Activated naive CD8-positive, alpha-beta T cell treated with anti-CD3 and anti-CD28 coated beads for 36 hours (primary cell): Measurements from ENCODE around the gene MTG2. TPM values are rescaled to one million over a fixed set of nuclear protein-coding genes. Genes with fewer than 3 reads are reported as not detected.
"Not testable (repeated sequence)": the region's sequence is repeated elsewhere in the genome, so short reads cannot be mapped to it uniquely, and the experiment has no call there.

Experiments
- DNase-seq: peaks from one replicate; pipeline ENCODE4 v3.0.0; 2021
- H3K27ac Mint-ChIP-seq: one replicate; pipeline ENCODE4 v1.8.0; 2022; ENCODE audit warnings: mild to moderate bottlenecking, moderate library complexity, mixed read lengths
- H3K27me3 Mint-ChIP-seq: one replicate; pipeline ENCODE4 v1.8.0; 2022; ENCODE audit warnings: mild to moderate bottlenecking, mixed read lengths
- H3K36me3 Mint-ChIP-seq: one replicate; pipeline ENCODE4 v1.8.0; 2021; ENCODE audit warnings: mild to moderate bottlenecking, mixed read lengths
- H3K4me1 Mint-ChIP-seq: one replicate; pipeline ENCODE4 v1.8.0; 2021; ENCODE audit warnings: mixed read lengths
- H3K4me3 Mint-ChIP-seq: one replicate; pipeline ENCODE4 v1.8.0; 2022; ENCODE audit warnings: mild to moderate bottlenecking, moderate library complexity, mixed read lengths
- H3K9me3 Mint-ChIP-seq: one replicate; pipeline ENCODE4 v1.8.0; 2022; ENCODE audit warnings: mixed read lengths
- total RNA-seq, 2 experiments: library from RNA; stranded (reverse); gene quantifications; one replicate each; pipeline ENCODE4 v1.2.3, GENCODE V29; 2021

MTG2 gene
- total RNA-seq, 2 experiments from 2014 or later, result 36.1 to 39.9 TPM

DNA sequence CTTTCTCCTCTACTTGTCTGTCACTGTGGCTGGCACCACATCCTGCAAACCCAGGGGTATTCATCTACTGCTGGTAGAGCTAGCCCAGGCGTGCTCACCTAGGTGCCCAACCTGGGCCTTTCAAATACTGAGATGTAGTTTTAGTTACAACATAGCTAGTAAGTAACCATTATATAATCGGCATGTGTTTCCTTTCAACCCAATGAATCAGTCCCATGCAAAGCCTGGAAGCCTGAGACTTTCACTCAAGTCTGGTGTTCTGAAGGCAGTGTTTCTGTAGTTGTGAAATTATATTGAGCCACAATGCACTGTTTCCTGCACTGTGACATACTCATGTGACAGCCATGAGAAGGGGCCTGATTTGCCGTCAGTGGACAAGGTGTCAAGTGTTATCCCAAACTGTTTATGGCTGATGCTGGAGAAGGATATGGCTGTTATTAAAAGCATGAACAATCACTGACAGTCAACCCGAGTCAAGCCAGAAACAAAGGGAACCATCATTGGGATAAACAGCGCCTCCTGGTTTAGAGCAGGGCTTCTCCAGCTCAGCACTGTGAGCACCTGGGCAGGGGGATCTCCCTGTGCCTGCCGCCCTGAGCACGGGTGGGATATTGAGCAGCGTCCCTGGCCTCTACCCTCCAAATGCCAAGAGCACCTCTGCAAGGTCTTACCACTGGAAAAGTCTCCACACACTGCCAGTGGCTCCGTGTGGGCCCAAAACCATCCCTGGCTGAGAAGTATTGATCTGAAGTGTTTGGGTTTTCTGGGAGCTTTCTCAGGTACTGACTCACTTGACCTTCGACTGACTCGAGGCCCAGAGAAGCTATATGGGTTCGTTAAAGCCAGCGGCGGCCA, 41.2 kb upstream of the MTG2 start:
- peaks cover 43% of the 10 kb centered on the region for H3K36me3 Mint-ChIP-seq
- H3K4me1 Mint-ChIP-seq, result peaks cover 44% of the 10 kb centered on the region
- no peaks in the 10 kb centered on the region for H3K27me3 Mint-ChIP-seq
- H3K27ac Mint-ChIP-seq, result peak overlapping the region; percentile 93
- peak overlapping the region; percentile 92 for H3K4me3 Mint-ChIP-seq
- peak; percentile 23 for DNase-seq
- H3K9me3 Mint-ChIP-seq, result no peaks in the 10 kb centered on the region

DNA sequence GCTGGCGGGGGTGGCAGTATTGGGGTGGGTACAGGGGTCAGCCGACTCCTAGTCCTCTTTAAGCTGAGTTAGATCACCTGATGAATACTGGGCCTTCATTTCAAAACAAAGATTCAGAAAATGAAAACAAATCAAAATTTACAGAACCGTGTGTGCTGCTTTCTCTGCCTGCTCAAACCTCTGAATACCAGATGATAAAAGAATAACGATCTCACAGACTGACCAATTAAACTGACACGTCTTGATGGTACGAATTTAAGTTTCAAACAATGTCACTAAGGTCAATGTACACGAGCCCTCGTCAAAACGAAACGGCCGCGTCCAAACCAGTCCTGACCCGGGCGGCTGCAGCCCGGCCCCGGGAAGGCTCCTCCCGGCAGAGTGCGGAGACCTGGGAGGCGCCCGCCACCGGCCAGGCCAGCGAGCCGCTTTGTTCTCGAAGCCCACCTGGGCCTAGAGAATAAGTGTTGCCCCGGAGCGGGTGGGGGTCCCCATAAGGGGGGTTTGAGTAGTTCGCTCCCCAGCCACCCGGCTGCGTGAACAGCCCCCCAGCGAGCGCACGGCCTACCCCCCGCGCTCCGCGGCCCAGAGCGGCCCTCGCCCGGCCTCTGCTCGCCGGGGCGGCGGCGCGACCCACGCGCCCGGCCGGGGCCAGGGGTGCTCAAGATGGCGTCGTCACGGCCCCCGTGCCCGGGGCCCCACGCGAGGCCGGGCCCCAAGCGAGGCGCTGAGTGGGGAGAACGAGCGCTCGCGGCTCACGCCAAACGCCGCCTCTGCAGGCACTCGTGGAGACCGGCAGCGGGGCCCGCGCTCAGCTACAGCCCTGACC, 40.4 kb upstream of the MTG2 start:
- H3K36me3 Mint-ChIP-seq, result peaks cover 37% of the 10 kb centered on the region
- DNase-seq, result peak; percentile 19
- H3K4me1 Mint-ChIP-seq, result peaks cover 48% of the 10 kb centered on the region

DNA sequence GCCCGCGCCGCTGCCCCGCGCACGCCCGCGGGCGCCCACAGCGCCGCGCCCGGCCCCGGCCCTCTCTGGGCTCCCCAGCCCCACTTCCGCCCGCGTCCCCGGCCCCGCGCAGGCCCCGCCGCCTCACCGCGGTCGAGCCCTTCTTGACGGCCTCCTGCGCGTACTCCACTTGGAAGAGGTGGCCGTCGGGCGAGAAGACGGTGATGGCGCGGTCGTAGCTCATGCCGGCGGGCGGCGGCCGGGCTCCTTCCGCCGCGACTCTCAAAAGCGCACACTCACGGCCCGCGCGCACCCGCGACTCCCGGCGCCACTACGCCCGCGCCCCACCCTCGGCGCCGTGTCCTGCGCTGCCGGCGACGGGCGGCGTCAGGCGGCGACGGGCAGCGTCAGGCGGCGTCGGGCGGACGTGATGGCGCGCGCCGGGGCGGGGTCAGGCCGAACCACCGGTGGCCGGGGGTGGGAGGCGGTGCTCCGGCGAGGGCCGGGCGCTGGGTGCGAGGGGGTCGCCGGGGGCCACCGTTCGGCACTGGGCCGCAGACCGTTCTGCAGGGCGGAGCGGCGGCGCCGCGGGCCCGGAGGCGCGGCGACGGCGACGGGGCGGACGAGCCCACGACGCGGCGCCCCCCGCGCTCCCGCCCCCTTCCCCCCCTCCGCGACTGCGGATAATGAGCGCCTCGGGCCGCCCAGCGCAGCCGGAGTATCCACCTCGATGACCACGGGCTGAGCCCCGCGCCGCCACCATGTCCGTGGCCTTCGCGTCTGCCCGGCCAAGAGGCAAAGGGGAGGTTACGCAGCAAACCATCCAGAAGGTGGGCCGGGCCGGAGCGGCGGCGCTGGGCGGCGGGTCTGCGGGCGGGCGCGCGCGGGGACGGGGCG, 39.5 kb upstream of the MTG2 start, which contains the start of the genes PSMA7 and SS18L1:
TSS of gene PSMA7 (minus strand) at position 314 of the 876 bp plus-strand sequence. CDS start at position 223, 91 bp downstream.
TSS of gene SS18L1 (plus strand) at position 689 of the 876 bp plus-strand sequence. CDS start at position 741, 52 bp downstream.
- Mint-ChIP-seq H3K27me3 (no peaks in the 10 kb centered on the region), H3K9me3 (no peaks in the 10 kb centered on the region), H3K4me3 (peak within 1 kb of the TSS; percentile 92), H3K27ac (peak within 1 kb of the TSS; percentile 93), H3K36me3 (peaks cover 29% of the 10 kb centered on the region), H3K4me1 (peaks cover 49% of the 10 kb centered on the region)
- DNase-seq, result peak; percentile 93

More for the DNA sequence above, 40.4 kb upstream of the MTG2 start:
- no peaks in the 10 kb centered on the region for H3K27me3 Mint-ChIP-seq
- H3K9me3 Mint-ChIP-seq, result no peaks in the 10 kb centered on the region
- H3K27ac Mint-ChIP-seq, result peak overlapping the region; percentile 93
- peak overlapping the region; percentile 92 for H3K4me3 Mint-ChIP-seq

DNA sequence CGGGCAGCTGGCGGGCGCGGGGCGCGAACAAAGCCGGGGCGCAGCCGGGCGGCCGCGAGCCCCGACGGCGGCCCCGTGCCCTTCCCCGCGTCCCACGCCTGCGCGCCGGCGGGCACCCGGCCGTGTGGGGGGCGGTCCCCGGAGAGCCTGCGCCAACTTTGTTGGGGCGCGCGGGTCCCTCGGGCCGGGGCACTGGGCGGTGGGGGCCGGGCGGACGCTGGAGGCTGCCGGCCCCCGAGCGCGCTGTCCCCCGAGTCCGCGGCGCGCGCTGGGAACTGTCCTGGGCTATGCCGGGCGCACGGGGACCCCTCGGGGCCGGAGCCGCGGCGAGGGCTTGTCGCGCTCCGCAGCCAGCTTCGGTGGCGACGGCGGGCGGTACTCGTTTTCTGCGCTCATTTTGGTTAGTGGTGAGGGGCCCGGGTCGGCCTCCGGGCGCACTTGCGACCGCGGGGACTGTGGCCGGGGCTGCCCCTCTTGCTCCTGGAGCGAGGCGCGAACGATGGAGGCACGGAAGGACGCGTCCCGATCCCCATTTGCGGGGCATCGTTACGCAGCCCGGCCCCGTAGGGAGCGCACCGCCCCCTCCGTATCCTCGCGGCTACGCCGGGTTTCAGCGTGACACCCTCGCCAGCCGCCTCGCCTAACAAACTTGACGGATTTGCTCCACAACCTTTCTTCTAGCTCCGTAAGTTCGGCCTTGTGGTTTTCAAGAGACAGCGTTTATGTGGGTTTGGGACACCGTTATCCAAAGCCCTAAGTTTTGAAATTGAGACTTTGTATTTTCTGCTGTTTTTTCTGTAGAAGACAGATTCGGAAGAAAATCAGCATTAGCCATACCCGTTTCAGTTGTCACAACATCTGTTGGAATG, 38.6 kb upstream of the MTG2 start:
- peak; percentile 70 for DNase-seq
- Mint-ChIP-seq H3K36me3 (peaks cover 28% of the 10 kb centered on the region), H3K4me3 (peak overlapping the region; percentile 81), H3K4me1 (peaks cover 49% of the 10 kb centered on the region), H3K27ac (peak overlapping the region; percentile 73), H3K9me3 (no peaks in the 10 kb centered on the region), H3K27me3 (no peaks in the 10 kb centered on the region)

DNA sequence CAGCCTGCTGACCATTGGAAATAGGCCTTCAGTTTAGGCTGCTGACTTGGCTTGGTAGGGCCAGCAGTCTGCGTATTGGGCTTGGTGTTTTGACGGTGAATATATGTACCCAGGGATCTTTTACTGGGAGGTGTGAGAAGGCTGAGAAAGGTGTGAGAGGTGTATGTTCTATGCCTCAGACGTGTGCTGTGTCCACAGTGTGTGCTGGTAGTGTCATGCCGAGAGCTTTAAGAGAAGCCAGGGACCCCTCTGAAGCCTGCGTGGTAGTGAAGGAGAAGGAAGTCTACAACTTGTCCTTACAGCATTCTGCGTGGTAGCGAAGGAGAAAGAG, 37.2 kb upstream of the MTG2 start:
- H3K27me3 Mint-ChIP-seq, result no peaks in the 10 kb centered on the region
- peaks cover 20% of the 10 kb centered on the region for H3K36me3 Mint-ChIP-seq
- H3K27ac Mint-ChIP-seq, result no peak overlapping the region
- DNase-seq, result no peak
- peaks cover 45% of the 10 kb centered on the region for H3K4me1 Mint-ChIP-seq
- peak overlapping the region; percentile 81 for H3K4me3 Mint-ChIP-seq
- H3K9me3 Mint-ChIP-seq, result no peaks in the 10 kb centered on the region

DNA sequence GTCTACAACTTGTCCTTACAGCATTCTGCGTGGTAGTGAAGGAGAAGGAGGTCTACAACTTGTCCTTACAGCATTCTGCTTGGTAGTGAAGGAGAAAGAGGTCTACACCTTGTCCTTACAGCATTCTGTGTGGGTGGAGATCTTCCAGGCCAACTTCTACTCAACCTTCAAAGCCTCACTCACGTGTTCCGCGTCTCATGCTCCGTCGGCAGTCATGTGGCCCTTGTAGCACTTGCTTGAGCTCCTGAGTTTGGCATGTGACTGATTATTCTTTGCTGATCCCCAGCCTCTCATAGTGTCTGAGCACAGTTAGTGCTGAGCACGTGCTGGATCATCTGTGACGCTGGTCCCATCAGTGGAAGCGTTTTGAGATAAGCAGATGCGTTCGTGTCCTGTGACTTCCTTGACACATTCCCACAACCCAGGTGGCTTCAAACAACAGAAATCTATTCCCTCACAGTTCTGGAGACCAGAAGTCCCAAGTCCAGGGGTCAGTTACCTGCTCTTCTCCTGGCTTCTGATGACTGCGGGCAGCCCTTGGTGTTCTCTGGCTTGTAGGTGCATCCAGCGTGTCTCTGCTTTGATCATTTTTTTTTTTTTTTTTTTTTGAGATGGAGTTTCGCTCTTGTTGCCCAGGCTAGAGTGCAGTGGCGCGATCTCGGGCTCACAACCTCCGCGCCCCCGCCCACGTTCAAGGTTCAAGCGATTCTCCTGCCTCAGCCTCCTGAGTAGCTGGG, 36.6 kb upstream of the MTG2 start:
- no peaks in the 10 kb centered on the region for H3K9me3 Mint-ChIP-seq

DNA sequence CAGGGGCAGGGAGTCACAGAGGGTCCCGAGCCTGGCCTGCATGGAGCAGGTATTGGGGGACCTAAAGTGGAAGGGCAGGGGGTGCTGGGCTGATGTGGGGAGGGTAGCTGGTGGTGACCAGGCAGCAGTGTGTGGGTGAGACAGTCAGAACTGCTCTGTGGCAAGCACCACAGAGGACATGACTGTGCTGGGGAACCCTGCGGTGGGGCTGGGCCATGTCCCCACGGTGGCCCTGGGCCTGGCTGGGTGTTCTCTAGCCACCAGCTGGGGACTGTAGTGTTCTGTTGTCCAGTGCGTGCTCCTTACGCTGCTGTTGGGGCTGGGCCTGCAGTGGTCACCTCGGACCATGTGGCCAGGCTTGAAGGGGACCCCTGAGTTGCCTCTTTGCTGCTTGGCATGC, 35.7 kb upstream of the MTG2 start:
- no peak overlapping the region for H3K27ac Mint-ChIP-seq
- no peaks in the 10 kb centered on the region for H3K9me3 Mint-ChIP-seq
- no peaks in the 10 kb centered on the region for H3K27me3 Mint-ChIP-seq
- peaks cover 31% of the 10 kb centered on the region for H3K4me1 Mint-ChIP-seq
- H3K36me3 Mint-ChIP-seq, result peaks cover 13% of the 10 kb centered on the region
- H3K4me3 Mint-ChIP-seq, result no peak overlapping the region
- no peak for DNase-seq

More for the DNA sequence above, 36.6 kb upstream of the MTG2 start:
- peaks cover 18% of the 10 kb centered on the region for H3K36me3 Mint-ChIP-seq
- H3K27me3 Mint-ChIP-seq, result no peaks in the 10 kb centered on the region
- H3K27ac Mint-ChIP-seq, result no peak overlapping the region
- DNase-seq, result no peak
- H3K4me1 Mint-ChIP-seq, result peaks cover 41% of the 10 kb centered on the region
- no peak overlapping the region for H3K4me3 Mint-ChIP-seq

DNA sequence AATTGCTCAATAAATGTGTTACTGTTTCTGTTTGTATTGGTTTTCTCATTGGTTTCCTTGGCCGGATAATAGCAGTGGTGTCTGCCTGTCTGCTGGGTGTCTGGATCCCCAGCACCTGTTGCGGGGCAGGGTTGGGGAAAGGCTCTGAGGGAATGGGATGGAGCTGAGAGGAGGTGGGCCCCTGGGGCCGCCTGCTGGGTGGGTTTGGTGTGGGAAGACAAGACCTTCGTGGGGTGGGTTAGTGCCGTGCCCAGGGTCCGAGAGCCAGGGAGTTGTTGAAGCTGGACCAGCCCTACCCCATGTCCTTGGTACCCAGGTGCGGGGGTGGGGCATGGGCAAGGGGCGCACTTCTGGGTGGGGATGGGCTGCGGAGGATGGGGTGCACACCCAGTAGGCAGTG, 35.3 kb upstream of the MTG2 start:
- Mint-ChIP-seq H3K36me3 (peaks cover 15% of the 10 kb centered on the region), H3K9me3 (peaks cover 1% of the 10 kb centered on the region), H3K27me3 (no peaks in the 10 kb centered on the region), H3K4me1 (peaks cover 30% of the 10 kb centered on the region), H3K4me3 (no peak overlapping the region), H3K27ac (no peak overlapping the region)
- DNase-seq, result no peak

DNA sequence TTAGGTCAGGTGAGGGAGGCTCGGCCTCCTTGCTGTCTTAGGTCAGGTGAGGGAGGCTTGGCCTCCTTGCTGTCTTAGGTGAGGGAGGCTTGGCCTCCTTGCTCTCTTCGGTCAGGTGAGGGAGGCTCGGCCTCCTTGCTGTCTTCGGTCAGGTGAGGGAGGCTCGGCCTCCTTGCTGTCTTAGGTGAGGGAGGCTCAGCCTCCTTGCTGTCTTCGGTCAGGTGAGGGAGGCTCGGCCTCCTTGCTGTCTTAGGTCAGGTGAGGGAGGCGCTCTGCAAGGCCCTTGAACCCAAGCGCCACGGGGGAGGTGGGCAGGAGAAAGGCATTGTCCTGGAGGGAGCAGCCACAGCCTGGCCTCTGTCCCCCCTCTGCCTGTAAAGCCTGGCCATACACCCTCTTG, 34.4 kb upstream of the MTG2 start:
- peaks cover 23% of the 10 kb centered on the region for H3K36me3 Mint-ChIP-seq
- H3K27ac Mint-ChIP-seq, DNase-seq, H3K9me3 Mint-ChIP-seq, H3K27me3 Mint-ChIP-seq, H3K4me3 Mint-ChIP-seq: not testable (repeated sequence)
- H3K4me1 Mint-ChIP-seq, result peaks cover 30% of the 10 kb centered on the region

DNA sequence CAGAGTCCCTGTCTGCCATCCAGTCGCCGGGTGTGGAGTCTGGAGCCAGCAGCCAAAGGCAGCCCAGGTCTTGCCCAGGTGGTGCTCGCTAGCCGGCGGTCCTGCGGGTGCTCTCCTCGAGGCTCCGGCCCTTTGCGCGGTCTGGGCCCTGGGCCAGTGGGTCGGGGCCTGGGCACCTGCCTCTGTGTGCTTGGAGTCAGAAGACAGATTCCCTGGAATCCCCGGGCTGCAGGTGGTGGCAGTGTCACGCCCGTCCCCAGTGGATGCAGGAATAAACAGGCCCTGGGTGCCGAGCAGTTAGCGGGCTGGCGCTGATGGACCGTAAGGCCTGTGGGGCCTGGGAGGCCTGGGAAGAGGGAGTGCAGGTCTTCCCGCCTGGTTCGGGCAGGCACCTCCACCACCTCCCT, 33.9 kb upstream of the MTG2 start:
- Mint-ChIP-seq H3K4me1 (peaks cover 30% of the 10 kb centered on the region), H3K36me3 (peaks cover 28% of the 10 kb centered on the region), H3K4me3 (no peak overlapping the region), H3K9me3 (peaks cover 5% of the 10 kb centered on the region), H3K27me3 (no peaks in the 10 kb centered on the region), H3K27ac (no peak overlapping the region)
- no peak for DNase-seq

DNA sequence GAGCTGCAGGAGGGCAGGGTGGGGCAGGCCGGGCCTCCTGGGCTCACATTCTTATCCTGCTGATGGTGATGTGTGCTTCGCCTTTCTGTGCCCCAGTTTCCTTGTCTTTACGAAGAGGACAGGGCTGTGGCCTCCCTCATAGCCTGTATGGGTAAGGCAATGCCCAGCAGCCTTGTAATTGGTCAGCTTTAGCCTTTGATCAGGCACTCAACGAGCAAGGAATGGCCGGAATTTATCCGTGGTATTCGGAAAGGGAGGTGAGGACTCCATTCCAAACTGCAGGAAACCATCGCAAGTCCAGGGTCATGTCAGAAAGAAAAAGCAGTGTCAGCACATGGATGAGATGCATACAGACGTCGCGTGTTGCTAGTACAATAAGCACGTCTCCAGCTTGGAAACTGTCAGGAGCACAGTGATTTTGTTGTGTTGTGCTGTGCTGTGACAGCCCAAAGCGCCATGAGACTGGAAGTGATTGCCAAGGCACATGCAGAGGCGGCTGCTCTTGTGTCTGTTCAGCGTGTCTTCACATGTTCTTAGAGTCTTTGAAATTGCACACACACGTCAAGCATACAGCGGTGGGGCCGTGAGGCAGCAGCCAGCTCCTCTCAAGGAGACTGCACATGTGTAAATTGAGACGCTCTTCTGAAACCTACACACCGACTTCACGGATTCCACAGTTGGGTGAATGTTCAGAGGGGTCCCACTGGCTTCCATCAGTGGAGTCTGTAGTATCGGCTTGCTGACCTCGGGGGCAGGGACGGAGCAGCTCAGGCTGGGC, 33.1 kb upstream of the MTG2 start:
- Mint-ChIP-seq H3K27ac (no peak overlapping the region), H3K4me1 (peaks cover 29% of the 10 kb centered on the region), H3K4me3 (no peak overlapping the region), H3K36me3 (peaks cover 32% of the 10 kb centered on the region), H3K9me3 (peaks cover 5% of the 10 kb centered on the region), H3K27me3 (no peaks in the 10 kb centered on the region)
- no peak for DNase-seq

DNA sequence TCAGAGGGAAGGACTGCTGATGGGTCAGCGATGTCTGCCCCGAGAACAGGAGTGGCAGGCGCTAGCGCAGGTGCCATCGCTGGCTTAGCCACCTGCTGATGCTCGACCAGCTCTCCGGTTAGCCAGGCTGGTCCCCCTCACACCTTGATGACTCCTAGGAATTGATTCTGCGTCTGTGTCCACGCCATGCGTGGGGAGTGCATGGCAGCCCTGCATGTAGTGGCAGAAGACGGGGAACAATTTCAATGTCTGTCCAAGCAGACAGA, 32.6 kb upstream of the MTG2 start:
- H3K36me3 Mint-ChIP-seq, result peaks cover 31% of the 10 kb centered on the region
- no peak overlapping the region for H3K27ac Mint-ChIP-seq
- H3K9me3 Mint-ChIP-seq, result peaks cover 5% of the 10 kb centered on the region
- no peaks in the 10 kb centered on the region for H3K27me3 Mint-ChIP-seq
- H3K4me3 Mint-ChIP-seq, result no peak overlapping the region
- DNase-seq, result no peak
- peaks cover 25% of the 10 kb centered on the region for H3K4me1 Mint-ChIP-seq

DNA sequence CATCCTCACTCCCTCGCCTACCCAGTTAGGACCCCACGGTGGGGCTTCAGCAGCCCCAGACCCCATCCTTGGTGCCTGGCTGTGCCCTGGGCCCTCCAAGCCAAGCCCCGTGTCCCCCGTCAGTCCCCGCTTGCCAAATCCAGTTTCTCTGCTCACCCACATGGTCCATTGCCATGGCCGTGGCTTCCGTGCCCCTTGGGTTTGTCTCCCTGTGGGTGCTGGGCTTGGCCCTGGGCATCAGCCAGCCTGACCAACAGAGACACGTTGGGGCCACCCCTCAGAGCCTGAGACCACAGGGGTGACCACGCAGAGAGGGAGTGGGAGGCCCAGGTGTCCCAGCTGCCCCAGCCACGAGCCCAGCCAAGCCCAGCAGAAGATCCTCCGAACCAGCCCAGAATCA, 31.6 kb upstream of the MTG2 start:
- Mint-ChIP-seq H3K27me3 (no peaks in the 10 kb centered on the region), H3K27ac (no peak overlapping the region), H3K36me3 (peaks cover 31% of the 10 kb centered on the region), H3K9me3 (peaks cover 5% of the 10 kb centered on the region), H3K4me1 (peaks cover 19% of the 10 kb centered on the region), H3K4me3 (no peak overlapping the region)
- no peak for DNase-seq
